HG03175 (cell line): ENCODE measurements around the gene NSUN6.
"Not testable (repeated sequence)": the region's sequence is repeated elsewhere in the genome, so short reads cannot be mapped to it uniquely, and the experiment has no call there.

Experiments used
- ATAC-seq: cut with Tn5 transposase; IDR thresholded peaks from one replicate; pipeline ENCODE4 v1.9.1; 2021; ENCODE audit warnings: mild to moderate bottlenecking, moderate library complexity; ENCODE audit not compliant: unreplicated experiment

NSUN6 gene

GRCh38 chr10:18611168-18611567, 40.2 kb downstream of the NSUN6 start:
- ATAC-seq = no peak

GRCh38 chr10:18610517-18610916, 40.9 kb downstream of the NSUN6 start:
- ATAC-seq = no peak

GRCh38 chr10:18608596-18608995, 42.8 kb downstream of the NSUN6 start:
- no peak for ATAC-seq

- ATAC-seq = no peak
Measured at GRCh38 chr10:18607503-18608378, 43.6 kb downstream of the NSUN6 start.

GRCh38 chr10:18606051-18606695, 45.2 kb downstream of the NSUN6 start:
- ATAC-seq = no peak

GRCh38 chr10:18601321-18601720, 50.1 kb downstream of the NSUN6 start:
- ATAC-seq = no peak

GRCh38 chr10:18599392-18599791, 52.0 kb downstream of the NSUN6 start:
- no peak for ATAC-seq

GRCh38 chr10:18594574-18595156, 56.7 kb downstream of the NSUN6 start:
- peak; percentile 52 for ATAC-seq

GRCh38 chr10:18591141-18591540, 60.2 kb downstream of the NSUN6 start:
- ATAC-seq = not testable (repeated sequence)

- not testable (repeated sequence) for ATAC-seq
Measured at GRCh38 chr10:18586637-18587036, 64.8 kb downstream of the NSUN6 start.

- no peak for ATAC-seq
Measured at GRCh38 chr10:18583575-18584270, 67.7 kb downstream of the NSUN6 start.

GRCh38 chr10:18582803-18583202, 68.6 kb downstream of the NSUN6 start:
- ATAC-seq = no peak

- ATAC-seq = no peak
Measured at GRCh38 chr10:18577823-18578685, 73.3 kb downstream of the NSUN6 start.

GRCh38 chr10:18576586-18576985, 74.8 kb downstream of the NSUN6 start:
- no peak for ATAC-seq

- no peak for ATAC-seq
Measured at GRCh38 chr10:18572959-18573561, 78.3 kb downstream of the NSUN6 start.

GRCh38 chr10:18571780-18572179, 79.6 kb downstream of the NSUN6 start:
- no peak for ATAC-seq

GRCh38 chr10:18571076-18571475, 80.3 kb downstream of the NSUN6 start:
- no peak for ATAC-seq

- not testable (repeated sequence) for ATAC-seq
Measured at GRCh38 chr10:18570386-18570785, 81.0 kb downstream of the NSUN6 start.

- no peak for ATAC-seq
Measured at GRCh38 chr10:18567343-18567856, 84.0 kb downstream of the NSUN6 start.

GRCh38 chr10:18566177-18566576, 85.2 kb downstream of the NSUN6 start:
- no peak for ATAC-seq
